ENCODE results near the gene TMPRSS9. TPM values are rescaled to one million over a fixed set of nuclear protein-coding genes. Genes with fewer than 3 reads are reported as not detected.
A peak's percentile ranks its signal among the peaks of the same experiment; 100 is the strongest.

The TMPRSS9 gene
- total and polyA plus RNA-seq, 2 of the 13 experiments (the other 11 are each of a cell fraction or from before 2014, with no cell fraction given) = 2.5 to 5.2 TPM

GRCh38 chr19:2462635-2463421 is 102.8 kb downstream of the TMPRSS9 start:
- POLR2A ChIA-PET = interaction anchor here (0.6 to 5.0 kb wide), 11 partner anchors 11 to 162 kb away, joined by 3 to 42 read pairs (median 4); partner anchors contain the start of genes GADD45B and TIMM13
- no peaks in the 10 kb centered on the region for H3K9me3 ChIP-seq (ENCODE audit: low read length)
- intact Hi-C loops (cut with micrococcal nuclease; ENCODE audit: unreplicated experiment) (loop anchor here (2.0 kb wide), 1 partner anchor 36 kb away; the partner anchor contains the start of gene TIMM13), in situ Hi-C loops (cut with HindIII; ENCODE audit: extremely low pct_ligation_motif_present, low pct_unique_long_range_greater_than_20kb) (no loop called here)
- peak overlapping the region; percentile 68 for H3K4me2 ChIP-seq (ENCODE audit: low read depth, low read length)
- DNase-seq (ENCODE audit: low spot score) (peak; percentile 93), ATAC-seq (peak; percentile 60), FAIRE-seq (peak; percentile 58)
- no peaks in the 10 kb centered on the region for H4K20me1 ChIP-seq (ENCODE audit: insufficient read depth, low read length)
- CTCF ChIA-PET (ENCODE audit: low intra/inter-chr PET ratio, low total read pairs) = no interaction called here
- no peaks in the 10 kb centered on the region for H3K79me2 ChIP-seq (ENCODE audit: insufficient read depth, low read length)
- 39% methylated on average over 30 of the region's 46 CpGs for WGBS (ENCODE audit: low lambda C conversion rate)
- H3K36me3 ChIP-seq (replicated peaks in 1 of 2; ENCODE audit: control insufficient read depth in 1 of 2, insufficient read depth in 2 of 2, low read length in 2 of 2) = no peaks in the 10 kb centered on the region
- peak overlapping the region in 2 of 3 experiments; percentile 33 to 58; a peak in 2 of 6 replicates for H3K4me3 ChIP-seq (replicated peaks in 1 of 3; ENCODE audit: insufficient read depth in 1 of 3, low read depth in 2 of 3, low read length in 3 of 3)
- peak overlapping the region; percentile 35 for H2AFZ ChIP-seq (ENCODE audit: low read length)
- H3K27me3 ChIP-seq (ENCODE audit: control insufficient read depth in 1 of 2, insufficient read depth in 2 of 2, low read length in 2 of 2) = no peaks in the 10 kb centered on the region
- BruUV-seq (replicated peaks) = no TSS peak
- H3K4me1 ChIP-seq (ENCODE audit: insufficient read depth, low read length) = peaks cover 50% of the 10 kb centered on the region
- H3K9ac ChIP-seq (ENCODE audit: insufficient read depth, low read depth, low read length) = peak overlapping the region; percentile 48; the same call in 1 of the 2 replicates
- H3K27ac ChIP-seq (ENCODE audit: extremely low read length, insufficient read depth, low read length) = peak overlapping the region; percentile 46
- no peak for TF ChIP-seq TBP (CRISPR knock-in tag; IDR thresholded peaks at IDR 0.05)
- TF ChIP-seq KDM5B (CRISPR knock-in tag; IDR thresholded peaks at IDR 0.05; ENCODE audit: borderline replicate concordance) = peak; percentile 77; the same call in 1 of the 2 replicates
- peak; percentile 90 for TF ChIP-seq ZNF264 (CRISPR knock-in tag; IDR thresholded peaks at IDR 0.05)
- TF ChIP-seq ZBTB33 (CRISPR knock-in tag; IDR thresholded peaks at IDR 0.05) = peak; percentile 79
- peak; percentile 93 for TF ChIP-seq BRF2 (CRISPR knock-in tag; IDR thresholded peaks at IDR 0.05)
- TF ChIP-seq REXO4 (CRISPR knock-in tag; IDR thresholded peaks at IDR 0.05; ENCODE audit: borderline replicate concordance) = no peak; the same call in 1 of the 2 replicates
- no peak for TF ChIP-seq ATF5 (CRISPR knock-in tag; IDR thresholded peaks at IDR 0.05; ENCODE audit: low read depth)
- TF ChIP-seq SRSF1 (optimal IDR thresholded peaks at IDR 0.05; ENCODE audit: low read depth, low read length) = peak; percentile 79
- TF ChIP-seq ZZZ3 (CRISPR knock-in tag; IDR thresholded peaks at IDR 0.05; ENCODE audit: borderline replicate concordance) = 0 out of 2 replicates have a peak, but pooled peaks have one; percentile 38
- no peak for TF ChIP-seq TSC22D2 (CRISPR knock-in tag; IDR thresholded peaks at IDR 0.05; ENCODE audit: borderline replicate concordance)
- TF ChIP-seq ZNF280B (CRISPR knock-in tag; IDR thresholded peaks at IDR 0.05; ENCODE audit: borderline replicate concordance) = peak; percentile 69; the same call in 1 of the 2 replicates
- TF ChIP-seq FOXK2 (IDR thresholded peaks at IDR 0.05) = no peak
- TF ChIP-seq ZBTB1 (CRISPR knock-in tag; IDR thresholded peaks at IDR 0.05; ENCODE audit: borderline replicate concordance) = no peak
- TF ChIP-seq NKX3-1 (CRISPR knock-in tag; IDR thresholded peaks at IDR 0.05) = peak; percentile 54; the same call in 1 of the 2 replicates
- no peak for TF ChIP-seq ZNF672 (CRISPR knock-in tag; IDR thresholded peaks at IDR 0.05)
- TF ChIP-seq ZNF597 (CRISPR knock-in tag; IDR thresholded peaks at IDR 0.05) = no peak
- TF ChIP-seq HNF4A (CRISPR knock-in tag; IDR thresholded peaks at IDR 0.05) = peak; percentile 51
